Sigmoid colon (tissue), 4 donors: ENCODE data around the gene TNF.
A peak's percentile ranks its signal among the peaks of the same experiment; 100 is the strongest.

Experiments
- EP300 ChIP-seq, 4 donors: sonication (generic); formaldehyde crosslinking; IDR thresholded peaks; one replicate each; pipeline ENCODE4 v1.6.1; 2017; ENCODE audit warnings: antibody characterized with exemption in 4 of 4
- POLR2A ChIP-seq, 2 donors: fragments of 450-650 bp; IDR thresholded peaks; one replicate each; pipeline ENCODE4 v1.6.1; 2016; ENCODE audit warnings: antibody characterized with exemption in 2 of 2, mild to moderate bottlenecking in 2 of 2, moderate library complexity in 2 of 2
- TF ChIP-seq, protein P1 (sequence below), 4 experiments: fragments of 450-650 bp in 3 of 4; fragments of 200-600 bp in 1 of 4; IDR thresholded peaks; one replicate each; pipeline ENCODE4 v1.5.1; 2016 to 2019; ENCODE audit warnings: antibody characterized with exemption in 4 of 4, mild to moderate bottlenecking in 3 of 4, moderate library complexity in 2 of 4

DNA sequence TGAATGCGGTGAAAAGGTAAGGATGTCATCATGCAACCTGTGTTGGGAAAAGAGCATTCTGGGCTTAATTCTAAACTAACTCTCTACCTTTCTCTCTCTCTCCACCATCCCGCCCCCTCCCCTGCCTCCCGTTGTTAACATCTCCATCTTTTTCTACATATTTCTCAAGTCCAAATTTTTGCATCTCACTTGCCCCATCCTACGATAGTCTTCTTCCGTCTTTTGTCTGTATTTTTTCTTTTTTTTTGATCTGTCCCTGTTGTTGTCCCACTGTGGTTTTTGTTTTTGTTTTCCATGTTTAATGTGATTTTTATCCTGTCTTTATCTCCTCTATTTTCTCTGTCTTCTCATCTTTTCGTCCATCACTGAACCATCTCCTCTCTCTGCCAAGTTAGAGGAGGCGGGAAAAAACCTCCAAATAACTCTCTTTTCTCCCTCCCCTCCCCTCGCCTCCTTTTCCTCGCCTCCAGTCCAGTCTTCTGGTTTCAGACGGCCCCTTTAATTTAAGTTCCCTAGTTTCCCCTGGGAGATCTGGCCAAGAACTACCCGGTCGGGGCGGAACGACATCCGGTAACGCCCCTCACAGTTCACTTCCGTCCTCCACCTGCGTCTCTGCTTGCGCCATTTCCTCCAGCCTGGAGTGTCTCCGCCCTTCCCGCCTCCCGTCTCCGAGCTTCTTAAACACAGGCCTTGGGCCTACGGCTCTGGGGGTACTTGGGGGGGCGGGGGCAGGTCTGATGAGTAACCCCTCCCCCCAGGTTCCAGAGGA is 28.2 kb upstream of the TNF start, which contains the start of gene NFKBIL1:
- TF ChIP-seq, protein P1, sequence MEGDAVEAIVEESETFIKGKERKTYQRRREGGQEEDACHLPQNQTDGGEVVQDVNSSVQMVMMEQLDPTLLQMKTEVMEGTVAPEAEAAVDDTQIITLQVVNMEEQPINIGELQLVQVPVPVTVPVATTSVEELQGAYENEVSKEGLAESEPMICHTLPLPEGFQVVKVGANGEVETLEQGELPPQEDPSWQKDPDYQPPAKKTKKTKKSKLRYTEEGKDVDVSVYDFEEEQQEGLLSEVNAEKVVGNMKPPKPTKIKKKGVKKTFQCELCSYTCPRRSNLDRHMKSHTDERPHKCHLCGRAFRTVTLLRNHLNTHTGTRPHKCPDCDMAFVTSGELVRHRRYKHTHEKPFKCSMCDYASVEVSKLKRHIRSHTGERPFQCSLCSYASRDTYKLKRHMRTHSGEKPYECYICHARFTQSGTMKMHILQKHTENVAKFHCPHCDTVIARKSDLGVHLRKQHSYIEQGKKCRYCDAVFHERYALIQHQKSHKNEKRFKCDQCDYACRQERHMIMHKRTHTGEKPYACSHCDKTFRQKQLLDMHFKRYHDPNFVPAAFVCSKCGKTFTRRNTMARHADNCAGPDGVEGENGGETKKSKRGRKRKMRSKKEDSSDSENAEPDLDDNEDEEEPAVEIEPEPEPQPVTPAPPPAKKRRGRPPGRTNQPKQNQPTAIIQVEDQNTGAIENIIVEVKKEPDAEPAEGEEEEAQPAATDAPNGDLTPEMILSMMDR (IDR thresholded peaks at IDR 0.05): peak in 1 of 4 experiments; percentile 32
- peak in 1 of 2 donors; percentile 44 for TF ChIP-seq POLR2A (IDR thresholded peaks at IDR 0.05)
- TF ChIP-seq EP300 (IDR thresholded peaks at IDR 0.05): peak in 1 of 4 donors; percentile 83
